ENCODE data around the gene TMEM54.

Gene TMEM54

DNA sequence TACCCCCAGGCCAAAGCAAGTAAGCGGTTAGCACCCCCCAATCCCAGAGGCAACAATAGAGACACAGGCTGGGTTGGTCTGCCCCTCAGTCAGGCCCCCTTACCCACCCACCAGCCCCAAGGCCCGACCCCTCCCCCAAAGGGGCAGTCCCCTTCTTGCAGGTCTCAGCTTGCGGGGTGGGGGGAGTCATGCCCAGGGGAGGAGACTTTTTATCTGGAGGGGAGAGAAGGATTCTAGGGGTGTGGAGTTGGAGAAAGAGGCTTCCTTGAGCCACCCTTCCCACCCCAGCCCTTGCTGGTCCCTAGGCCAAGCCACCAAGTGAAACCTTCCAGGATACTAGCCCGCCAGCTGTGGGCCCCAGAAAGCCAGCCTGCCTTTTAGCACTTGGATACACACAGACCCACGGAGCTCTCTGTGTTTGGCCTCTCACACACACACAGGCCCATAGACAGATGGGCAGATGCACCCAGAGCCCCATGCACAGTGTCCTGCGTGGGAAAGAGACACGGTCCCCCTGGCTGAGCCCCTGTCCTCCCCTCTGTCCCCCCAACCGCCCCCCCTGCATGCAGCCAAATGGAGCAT, 7.1 kb downstream of the TMEM54 start:
- DNase-seq: no peak

DNA sequence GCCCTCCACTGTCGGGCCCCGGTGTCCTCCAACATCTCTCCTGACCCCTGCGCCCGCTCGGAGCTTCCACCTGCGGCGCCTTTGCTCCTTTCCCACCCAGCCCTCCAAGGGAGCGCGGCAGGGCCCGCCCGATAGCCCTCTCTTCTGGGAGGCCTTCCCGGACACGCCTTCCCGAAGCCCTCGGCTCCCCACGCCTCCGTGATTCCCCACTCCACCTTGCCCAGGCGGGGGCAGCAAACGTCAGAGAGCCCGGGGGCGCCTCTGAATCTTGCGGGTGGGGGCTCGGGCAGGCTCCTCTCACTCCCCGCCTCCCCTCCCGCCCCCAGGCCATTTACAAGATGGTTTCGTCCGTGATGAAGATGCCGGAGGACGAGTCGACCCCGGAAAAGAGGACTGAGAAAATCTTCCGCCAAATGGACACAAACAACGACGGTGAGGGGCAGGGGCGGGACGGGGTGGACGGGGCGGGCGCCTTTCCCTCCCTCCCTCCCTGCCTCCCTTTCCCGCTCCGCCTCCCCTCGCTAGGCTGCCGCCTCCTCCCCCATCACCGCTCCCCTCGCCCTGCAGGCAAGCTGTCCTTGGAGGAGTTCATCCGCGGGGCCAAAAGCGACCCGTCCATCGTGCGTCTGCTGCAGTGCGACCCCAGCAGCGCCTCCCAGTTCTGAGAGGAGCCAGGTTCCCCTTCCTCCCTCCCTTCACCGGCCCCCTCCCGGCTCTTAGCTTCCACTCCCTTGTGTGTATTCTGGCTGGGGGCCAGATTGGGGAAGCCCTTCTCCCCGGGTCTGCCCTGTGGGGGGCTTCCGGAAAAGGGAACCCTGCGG, 7.8 kb downstream of the TMEM54 start:
- DNase-seq: no peak

DNA sequence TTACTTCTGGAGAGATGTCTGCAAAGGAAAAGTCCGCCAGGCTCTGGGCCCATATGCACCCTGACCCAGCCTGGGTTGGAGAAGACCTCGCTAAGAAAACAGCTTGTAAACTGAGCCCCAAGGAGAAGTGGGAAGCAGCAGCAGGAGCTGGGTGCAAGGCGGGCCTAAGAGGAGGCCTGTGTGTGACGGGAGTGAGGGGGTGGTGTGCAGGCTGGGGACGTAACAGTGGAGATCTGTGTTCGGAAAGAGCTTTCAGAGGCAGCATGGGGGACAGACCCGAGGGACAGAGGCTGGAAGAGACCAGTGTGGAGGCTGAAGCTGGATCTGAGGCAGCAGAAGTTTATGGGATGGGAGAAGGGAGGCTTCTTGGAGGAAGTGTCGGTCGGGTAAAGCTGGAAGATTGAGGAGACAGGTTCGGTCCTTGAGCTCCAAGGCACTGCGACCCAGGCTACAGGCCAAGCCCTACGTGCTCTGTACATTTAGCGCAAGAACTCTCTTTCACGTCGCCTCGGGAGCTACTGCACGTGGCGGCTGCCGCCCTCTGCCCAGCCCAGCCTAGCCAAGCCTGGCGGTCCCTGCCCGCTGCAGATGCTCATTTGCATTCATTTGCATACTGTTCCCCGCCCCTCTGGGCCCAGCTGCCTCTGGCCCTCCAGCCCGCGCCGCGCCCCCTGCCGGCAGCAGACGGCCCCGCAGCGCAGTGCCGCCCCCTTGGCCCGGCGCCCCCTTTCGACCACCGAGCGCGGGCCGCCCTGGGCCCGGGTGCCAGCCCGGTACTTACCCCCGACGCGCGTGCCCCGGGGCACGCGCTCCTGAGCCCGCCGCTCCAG, 8.6 kb downstream of the TMEM54 start:
- DNase-seq: peak; percentile 30

DNA sequence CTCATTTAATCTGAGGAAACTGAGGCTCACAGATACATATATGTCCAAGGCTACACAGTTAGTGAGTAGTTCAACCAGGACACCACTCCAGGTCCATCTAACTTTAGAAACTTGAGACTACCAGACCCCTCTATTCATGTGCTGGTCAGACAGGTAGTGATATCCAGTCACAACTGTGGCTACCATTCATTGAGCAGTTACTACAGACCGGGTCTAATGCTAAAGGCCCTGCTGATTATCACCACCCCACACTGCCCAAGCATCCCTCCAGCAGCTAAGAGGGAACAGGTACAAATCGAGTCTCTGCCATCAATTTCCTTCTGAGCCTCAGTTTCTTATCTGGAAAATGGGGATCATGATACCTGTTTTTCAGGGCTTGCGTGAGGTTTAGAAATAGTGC, 9.6 kb downstream of the TMEM54 start:
- no peak for DNase-seq

DNA sequence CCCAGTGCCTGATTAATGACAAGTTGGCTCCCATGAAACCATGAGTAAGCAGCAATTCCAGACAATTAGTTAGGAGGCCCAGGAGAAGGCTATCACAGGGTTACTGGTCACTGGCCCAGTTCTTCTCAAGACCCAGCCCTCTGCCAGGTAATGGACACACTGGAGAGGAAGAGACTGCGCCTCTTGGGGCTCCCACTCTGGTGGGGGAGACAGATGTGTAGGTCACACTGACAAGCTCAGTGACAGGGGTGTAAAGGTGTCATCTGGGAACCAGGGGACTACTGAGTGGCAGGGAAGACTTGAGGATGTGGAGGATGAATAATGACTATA, 10.0 kb downstream of the TMEM54 start:
- no peak for DNase-seq

DNA sequence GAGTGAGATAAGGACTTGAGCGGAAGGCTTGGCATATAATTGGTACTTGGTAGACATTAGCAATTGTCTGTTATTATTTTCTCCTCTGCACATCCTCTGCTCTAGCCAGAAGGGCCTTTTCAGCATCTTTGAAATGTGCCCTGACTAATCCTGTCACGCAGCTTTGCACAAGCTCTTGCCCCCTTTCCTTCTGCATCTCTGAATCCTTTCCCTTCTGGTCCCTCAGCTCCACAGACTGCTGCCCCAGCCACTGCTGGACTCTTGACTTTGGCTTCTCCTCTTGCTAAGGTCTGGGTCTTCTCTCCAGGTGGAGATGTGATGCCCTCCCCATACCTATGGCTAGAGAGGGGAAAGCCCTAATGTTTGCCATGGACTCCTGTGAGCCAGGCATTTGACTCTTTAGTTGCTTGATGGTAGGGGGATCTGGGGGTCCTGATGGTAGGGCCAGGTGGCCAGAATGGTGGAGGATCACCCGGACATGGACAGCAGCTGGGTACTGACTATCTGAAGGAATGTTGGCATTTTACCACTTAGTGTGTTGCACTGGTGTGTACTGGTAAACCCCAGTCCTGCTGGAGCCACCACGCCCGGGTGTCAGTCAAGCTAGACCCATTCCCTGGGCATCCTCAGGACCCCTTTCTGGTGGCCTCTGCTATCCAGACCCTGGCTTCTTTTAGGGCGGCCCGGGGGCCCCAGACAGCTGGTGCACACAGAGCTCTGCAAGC, 10.5 kb downstream of the TMEM54 start:
- DNase-seq: no peak

DNA sequence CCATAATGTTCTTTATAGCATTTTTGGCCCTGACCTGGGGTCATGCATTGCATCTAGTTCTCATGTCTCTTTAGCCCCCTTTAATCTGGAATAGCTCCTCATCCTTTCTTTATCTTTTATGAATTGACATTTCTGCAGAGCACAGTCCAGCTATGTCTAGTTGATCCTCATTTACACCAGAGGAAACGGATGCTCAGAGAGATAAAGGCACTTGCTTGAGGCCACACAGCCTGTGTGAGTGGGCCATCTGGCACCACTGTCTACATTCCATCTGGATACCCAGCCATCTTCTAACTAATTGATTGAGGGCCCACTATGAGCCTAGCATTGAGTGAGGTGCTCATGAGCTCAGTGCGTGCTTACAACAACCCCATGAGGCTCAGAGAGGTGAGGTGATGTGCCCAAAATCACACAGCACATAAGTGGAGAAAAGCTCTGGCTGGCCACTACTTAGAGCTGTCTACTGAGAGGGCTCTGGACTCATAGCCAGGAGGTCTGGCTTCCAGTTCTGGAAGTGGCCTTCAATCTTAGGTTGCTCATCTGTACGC, 11.4 kb downstream of the TMEM54 start:
- no peak for DNase-seq

DNA sequence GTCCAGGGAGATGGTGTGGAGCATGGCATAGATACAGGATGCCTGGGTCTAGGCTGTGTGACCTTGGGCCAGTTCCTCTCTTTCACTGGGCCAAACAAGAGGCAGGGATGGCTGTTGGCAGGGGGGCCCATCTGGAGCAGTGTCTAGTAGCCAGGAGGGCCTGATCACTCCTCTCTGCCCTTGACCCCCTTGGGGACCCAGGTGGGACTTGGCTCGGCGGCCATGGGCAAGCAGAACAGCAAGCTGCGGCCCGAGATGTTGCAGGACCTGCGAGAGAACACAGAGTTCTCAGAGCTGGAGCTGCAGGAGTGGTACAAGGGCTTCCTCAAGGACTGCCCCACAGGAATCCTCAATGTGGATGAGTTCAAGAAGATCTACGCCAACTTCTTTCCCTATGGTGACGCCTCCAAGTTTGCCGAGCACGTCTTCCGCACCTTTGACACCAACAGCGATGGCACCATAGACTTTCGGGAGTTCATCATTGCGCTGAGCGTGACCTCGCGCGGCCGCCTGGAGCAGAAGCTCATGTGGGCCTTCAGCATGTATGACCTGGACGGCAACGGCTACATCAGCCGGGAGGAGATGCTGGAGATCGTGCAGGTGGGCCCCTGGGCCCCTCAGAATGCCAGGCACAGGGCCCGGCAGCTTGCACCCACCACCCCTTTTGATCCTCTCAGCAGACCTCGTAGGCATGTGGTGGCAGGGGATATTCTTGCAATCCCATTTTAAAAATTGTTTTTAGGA, 12.3 kb downstream of the TMEM54 start:
- DNase-seq: no peak

DNA sequence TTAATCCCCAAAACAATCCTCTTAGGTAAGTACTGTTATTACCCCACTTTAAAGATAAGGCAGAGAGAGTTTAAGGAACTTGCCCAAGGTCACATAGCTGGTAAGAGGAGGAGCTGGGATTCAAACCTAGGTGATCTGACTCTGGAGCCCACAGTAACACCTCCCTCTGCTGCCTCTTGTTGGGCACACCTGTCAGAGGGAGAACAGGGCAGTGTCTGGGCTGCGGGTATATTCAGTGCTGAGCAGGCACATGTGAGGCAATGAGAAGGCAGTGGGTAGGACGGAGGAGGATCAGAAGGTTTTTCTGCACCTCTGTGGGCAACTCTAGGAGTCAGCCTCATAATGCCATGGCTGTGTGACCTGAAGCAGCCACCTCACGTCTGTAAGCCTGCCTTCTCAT, 13.1 kb downstream of the TMEM54 start:
- no peak for DNase-seq

DNA sequence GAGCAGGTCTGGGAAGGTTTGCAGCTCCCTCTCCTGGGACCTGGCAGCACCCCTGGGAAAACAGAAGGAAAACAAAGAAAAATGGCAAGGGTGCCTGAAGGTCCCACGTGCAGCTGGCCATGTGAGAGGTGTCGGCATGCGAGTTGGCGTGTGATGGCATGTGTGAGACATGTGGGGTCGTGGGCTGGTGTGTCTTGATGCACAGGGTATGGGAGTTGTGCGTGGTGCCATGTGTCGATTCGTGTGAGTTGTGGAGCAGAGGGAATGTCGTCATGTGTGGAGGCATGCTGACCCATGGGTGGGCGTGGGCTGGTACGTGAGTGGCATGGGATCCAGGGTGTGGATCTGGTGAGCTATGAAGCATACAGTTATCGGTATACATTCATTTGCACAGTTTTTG, 13.6 kb downstream of the TMEM54 start:
- no peak for DNase-seq

DNA sequence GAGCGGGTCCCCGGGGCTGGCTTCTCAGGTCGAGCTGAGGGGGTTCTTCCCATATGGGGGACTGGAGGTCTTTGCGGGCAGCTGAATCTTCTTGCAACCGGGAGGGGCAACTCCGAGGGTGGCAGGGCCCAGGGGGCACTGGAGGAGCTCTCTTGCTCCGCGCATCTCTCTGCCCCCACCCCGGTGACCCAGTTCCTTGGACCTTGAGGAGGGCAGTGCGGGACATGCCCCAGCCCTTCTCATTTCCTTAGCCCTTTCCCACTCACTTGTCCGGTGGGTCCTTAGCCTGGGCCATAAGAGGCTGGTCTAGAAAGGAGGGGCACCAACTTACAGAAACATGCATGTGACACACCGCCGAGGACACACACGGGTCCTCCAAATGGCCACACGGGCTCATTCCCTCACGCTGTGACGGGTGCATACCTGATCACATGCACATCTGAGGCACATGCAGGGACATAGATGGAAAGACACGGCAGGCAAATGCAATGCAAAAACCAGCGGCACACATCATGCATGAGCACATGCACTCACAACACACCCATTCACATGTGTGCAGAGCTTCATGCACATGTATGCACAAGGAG, 14.3 kb downstream of the TMEM54 start:
- DNase-seq: no peak

DNA sequence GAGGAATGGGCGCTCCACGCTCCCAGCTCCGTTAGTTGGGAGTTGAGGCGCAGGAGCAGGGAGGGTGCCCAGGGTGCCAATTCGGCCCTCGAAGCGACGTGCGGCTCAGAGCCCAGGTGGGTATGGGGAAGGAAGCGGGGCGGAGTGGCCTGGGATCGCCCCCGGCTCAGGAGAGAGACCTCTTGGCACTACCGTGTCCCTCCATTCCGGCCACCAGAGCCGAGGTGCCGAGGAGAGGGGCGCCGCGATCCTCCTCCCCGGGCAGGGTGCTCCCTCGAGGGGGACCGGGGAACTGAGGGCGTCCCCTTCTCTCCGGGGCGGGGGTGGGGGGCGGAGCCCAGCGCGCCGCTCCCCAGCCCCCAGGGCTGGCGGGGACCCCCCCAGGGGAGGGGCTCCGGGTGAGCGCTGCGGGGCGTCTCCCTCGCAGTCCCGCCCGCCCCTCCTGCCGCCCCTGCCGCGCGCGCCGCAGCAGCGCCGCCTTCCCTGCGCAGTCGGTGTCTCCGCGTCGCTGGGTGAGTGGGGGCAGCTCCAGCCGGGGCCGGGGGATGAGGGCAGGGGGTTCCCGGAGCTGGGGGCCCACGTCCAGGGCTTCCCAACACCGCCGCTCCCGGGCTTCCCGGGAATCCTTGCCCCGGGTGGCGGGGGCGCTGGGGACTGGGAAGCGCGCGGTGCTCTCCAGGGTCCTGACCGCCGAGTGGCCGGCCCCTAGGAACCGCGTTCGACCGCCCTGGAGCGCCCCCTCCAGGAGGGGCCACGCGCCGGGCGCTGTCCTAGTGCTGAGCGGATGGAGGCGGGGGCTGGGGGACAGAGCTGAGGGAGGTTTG, 15.0 kb downstream of the TMEM54 start, which contains the start of gene HPCA:
TSS of gene HPCA (plus strand) at position 488 of the 824 bp plus-strand sequence. CDS start 2,408 bp downstream, outside the sequence.
- DNase-seq: peak; percentile 57

DNA sequence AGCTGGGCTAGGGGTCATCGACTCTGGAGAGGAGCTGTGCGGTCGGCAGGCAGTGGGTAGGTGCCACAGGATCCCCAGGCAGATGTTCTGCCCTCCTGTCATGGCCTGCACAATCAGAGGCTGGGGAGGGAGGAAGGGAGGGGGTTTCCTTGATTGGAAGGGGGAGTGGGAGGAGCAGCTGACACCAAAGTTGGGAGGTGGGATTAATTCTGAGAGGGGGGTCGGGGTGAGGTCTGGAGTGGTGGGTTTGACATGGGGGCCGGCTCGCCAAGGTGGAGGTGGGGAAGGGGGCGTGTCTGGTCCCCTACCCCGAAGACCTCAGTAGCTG, 15.5 kb downstream of the TMEM54 start:
- no peak for DNase-seq

DNA sequence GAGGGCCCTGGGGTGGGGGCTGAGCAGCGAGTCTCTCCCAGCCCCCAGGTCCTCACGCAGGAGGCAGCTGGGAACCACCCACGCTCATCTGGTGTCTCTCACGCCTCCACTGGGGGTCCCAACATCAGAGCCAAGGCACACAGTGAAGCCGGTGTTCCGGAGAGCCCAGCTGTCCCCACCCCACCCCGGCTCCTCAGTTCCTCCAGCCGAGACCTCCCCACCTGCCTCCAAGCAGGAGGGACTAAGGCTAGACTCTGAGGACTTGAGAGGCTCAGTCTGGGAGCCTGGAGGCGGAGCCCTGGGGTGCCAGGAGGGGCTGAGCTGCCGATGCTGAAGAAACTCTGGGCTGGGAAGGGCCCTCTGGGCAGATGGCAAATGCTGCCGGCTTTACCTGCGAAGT, 16.5 kb downstream of the TMEM54 start:
- DNase-seq: no peak

DNA sequence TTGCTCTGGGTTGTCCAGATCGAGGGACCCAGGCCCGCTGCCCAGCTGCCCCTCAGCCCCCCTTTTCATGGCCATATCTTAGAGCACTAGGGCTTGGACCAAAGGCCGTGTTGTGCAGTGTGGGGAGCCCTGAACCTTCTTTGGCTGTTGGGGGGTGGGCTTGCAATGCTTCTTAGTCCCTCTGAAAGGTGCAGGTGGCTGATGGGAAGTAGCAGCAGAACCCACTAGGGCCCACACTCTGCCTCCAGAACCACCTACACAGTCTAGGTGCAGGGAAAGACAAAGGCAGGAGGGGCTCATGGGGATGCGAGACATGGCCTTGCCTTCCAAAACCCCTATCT, 17.2 kb downstream of the TMEM54 start:
- no peak for DNase-seq

DNA sequence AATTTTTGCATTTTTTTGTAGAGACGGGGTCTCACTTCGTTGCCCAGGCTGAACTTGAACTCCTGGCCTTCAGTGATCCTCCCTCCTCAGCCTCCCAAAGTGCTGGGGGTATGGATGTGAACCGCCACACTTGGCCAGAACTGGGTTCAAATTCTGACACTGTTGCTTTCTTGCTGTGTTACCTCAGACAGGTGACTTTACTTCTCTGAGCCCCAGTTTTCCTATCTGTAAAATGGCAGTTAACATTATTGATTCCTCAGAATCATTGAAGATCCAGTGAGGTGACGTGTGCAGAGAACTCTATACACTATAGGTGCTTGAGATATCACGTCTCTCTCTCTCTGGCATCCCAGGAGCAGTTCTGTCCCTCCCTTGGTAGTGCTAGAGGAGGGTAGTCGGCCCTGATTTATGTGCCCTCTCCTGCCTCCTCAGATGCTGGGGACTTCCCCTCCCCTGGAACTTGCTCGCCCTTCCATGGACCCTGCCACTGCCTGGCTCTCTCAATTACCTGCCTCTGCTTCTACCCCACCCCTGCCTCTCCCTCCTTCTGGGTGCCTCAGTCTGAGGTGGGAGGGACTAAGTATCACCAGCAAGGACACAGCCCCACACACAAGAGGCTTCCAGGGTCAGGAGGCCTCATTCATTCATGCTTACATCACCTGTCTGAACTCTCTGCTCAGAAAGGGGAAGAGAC, 17.7 kb downstream of the TMEM54 start:
- DNase-seq: no peak

DNA sequence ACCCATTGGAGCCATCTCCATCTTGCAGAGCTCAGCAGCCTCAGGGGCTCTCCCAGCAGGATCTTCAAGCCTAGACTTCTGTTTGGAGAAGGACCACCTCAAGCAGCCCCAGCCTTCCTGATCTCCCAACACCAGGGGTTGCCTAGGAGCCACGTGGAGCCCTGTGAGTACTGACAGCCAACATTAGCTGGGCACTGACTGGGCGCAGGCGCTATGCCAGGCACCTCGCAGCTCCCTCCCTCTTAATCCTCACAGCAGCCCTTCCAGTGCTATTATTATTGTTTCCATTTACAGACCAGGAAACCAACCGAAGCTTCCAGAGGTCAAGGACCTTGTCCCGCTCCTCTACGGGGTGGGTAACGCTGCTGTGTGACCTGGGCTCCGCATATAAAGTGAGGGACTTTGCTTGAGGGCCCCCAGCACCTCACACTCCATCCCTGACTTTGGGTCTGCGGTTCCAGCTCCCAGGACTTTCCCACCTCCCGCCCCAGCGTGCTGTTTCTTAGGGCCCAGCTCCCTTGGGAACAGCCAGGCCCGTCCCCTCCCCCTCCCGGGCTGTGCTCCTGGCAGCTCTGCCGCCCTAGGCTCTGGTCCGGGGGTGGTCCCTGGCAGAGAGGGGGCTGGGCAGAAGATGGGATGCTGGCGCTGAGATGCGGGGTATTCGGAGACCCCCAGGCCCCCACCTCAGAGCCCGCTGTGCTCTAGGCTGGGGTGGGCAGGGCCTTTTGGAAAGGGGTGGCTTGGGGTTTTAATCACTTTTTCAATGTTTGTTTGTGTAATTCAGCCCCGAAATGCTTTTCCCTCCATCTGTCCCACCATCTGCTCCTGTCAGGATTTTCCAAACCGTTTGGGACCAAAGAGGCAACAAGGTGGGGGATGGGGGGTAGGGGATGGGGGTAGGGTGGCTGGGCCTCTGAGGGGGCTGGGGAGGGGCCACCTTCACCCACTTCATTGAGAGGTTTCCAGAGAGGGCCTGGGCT, 19.0 kb downstream of the TMEM54 start:
- DNase-seq: no peak

DNA sequence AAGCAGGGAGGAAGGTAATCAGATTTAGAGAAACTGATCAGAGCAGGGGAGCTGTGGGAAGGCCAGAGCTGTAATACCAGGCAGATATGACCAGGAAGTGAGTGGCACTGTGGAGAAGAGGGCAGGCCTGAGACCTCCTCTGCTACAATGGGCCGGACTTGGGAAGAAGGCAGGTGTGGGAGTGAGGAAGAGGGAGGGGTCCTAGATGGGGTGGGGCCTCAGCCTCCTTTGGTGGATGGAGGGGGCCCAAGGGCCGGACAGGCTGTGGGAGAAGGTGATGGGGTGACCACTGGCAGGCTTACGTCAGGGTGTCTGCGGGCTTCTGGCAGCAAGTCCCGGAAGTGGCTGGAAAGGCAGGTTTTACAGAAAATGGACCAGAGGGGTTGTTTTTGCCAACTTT, 19.9 kb downstream of the TMEM54 start:
- no peak for DNase-seq

DNA sequence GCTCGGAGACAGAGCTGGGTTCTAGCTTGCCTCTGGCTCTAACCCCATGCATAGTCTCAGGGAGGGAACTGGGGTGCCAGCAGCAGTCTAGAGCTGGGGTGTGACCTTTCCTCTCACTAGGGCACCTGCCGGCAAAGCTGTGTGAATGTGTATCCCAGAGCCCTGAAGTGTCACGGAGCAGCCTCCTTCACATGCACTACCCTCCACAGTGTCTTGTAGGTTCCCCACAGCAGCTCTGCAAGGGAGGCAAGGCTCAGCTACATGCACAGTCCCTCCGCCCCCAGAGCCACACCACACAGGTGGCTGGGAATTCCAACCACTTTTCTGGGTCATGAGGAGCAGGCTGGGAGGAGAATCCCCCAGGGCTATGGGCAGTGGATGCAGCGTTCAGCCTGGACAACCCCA, 22.6 kb downstream of the TMEM54 start:
- no peak for DNase-seq
